ENCODE results near the gene C1QTNF1.

GRCh38 chr17:78997231-78997741 lies 26.7 kb upstream of the C1QTNF1 start:
- no peak for TF ChIP-seq POLR2AphosphoS5 (IDR thresholded peaks at IDR 0.05; ENCODE audit: low read depth, low read length)
- no peak for TF ChIP-seq RFX5 (IDR thresholded peaks at IDR 0.05; ENCODE audit: low read length)
- no peak for TF ChIP-seq REST (IDR thresholded peaks at IDR 0.05; ENCODE audit: low read depth, low read length)
- no peak for TF ChIP-seq CTCF (IDR thresholded peaks at IDR 0.05)
- TF ChIP-seq TCF12 (IDR thresholded peaks at IDR 0.05): no peak
- TF ChIP-seq PBX3 (IDR thresholded peaks at IDR 0.05): no peak
- no peak for TF ChIP-seq YY1 (IDR thresholded peaks at IDR 0.05; ENCODE audit: low read depth)
- TF ChIP-seq NFIC (IDR thresholded peaks at IDR 0.05; ENCODE audit: borderline replicate concordance): no peak
- no peak for TF ChIP-seq RAD21 (IDR thresholded peaks at IDR 0.05; ENCODE audit: low read length)
- no peak for TF ChIP-seq RXRA (IDR thresholded peaks at IDR 0.05; ENCODE audit: borderline replicate concordance, low read depth)
- TF ChIP-seq EP300 (IDR thresholded peaks at IDR 0.05; ENCODE audit: borderline replicate concordance in 1 of 2, low read depth in 1 of 2, low read length in 1 of 2): no peak
- no peak for TF ChIP-seq USF1 (IDR thresholded peaks at IDR 0.05; ENCODE audit: borderline replicate concordance, low read depth)
- no peak for TF ChIP-seq MAX (IDR thresholded peaks at IDR 0.05; ENCODE audit: low read depth)
- TF ChIP-seq ELF1 (IDR thresholded peaks at IDR 0.05): no peak

All from SK-N-SH (cell line).